ENCODE data around the gene ZDHHC7. TPM values are rescaled to one million over a fixed set of nuclear protein-coding genes. Genes with fewer than 3 reads are reported as not detected.
"Not testable (repeated sequence)": the region's sequence is repeated elsewhere in the genome, so short reads cannot be mapped to it uniquely, and the experiment has no call there.

ZDHHC7 gene
- total RNA-seq, 1 experiment from 2014 or later, result 49.1 TPM

DNA sequence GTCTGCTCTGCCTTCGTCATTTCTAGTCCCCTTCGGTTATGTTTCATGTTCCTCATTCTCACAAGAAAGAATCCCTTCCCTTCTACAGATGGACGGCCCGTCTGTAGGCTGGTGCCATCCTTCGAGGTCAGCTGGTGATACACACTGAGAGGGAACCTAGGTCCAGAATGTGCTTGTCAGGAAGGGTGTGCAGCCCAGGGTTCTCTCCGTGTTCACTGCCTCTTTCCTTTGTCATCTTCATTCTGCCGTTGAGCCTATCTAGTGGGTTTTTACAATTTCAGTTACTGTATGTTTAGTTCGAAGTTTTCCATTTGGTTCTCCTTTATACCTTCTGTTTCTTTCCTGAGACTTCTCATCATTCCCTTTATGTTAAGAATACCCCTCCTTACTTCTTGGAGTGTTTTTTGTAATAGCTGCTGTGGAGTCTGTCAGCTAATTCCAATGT, 35.2 kb upstream of the ZDHHC7 start:
- DNase-seq (ENCODE audit: low read depth, low spot score), result no peak

DNA sequence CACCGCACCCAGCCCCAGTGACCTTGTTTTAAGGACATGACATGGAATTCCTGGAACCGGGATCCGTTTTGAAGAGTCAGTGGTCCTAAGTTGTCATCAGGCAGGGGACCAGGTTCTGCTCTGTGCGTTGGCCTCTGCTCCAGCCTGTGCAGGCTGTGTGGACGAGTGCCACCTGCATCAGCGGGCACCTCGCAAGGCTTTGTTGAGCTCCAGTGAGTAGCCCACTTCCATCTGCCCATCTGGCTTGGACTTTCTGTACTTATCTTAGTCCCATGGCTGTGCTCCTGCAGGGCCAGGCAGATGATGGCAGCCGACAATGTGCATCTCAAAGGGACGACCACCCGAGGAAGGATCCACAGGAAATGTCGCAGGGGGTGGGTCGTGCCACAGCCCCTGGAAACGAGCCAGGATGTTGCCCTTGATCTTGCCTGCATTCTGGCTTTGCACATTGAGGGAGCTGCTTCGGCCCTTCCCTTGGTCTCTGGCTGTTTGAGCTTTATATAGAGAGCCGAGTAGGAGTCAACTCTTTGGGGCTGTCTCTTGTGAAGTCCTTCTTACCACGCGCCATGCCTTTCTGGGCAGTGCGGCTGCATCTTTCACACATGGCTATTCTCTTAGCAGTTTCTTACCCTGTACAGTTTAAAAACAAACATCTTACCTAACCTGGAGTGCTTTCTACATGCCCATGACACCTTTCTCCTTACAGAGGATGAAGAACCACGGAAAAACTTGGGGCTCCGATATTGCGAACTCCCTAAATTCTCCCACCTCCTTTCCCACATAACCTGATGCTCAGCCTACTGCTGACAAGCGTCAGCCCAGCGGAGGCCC, 34.5 kb upstream of the ZDHHC7 start:
- in situ Hi-C loops (cut with HindIII; ENCODE audit: low pct_unique_long_range_greater_than_20kb, low sequenced_read_pairs), result no loop called here
- DNase-seq (ENCODE audit: low read depth, low spot score), result no peak

More for the DNA sequence above, 35.2 kb upstream of the ZDHHC7 start:
- in situ Hi-C loops (cut with HindIII; ENCODE audit: low pct_unique_long_range_greater_than_20kb, low sequenced_read_pairs), result no loop called here

- in situ Hi-C loops (cut with HindIII; ENCODE audit: low pct_unique_long_range_greater_than_20kb, low sequenced_read_pairs), result no loop called here
- no peak for DNase-seq (ENCODE audit: low read depth, low spot score)
Observed at GRCh38 chr16:85045077-85045476, 33.7 kb upstream of the ZDHHC7 start.

DNA sequence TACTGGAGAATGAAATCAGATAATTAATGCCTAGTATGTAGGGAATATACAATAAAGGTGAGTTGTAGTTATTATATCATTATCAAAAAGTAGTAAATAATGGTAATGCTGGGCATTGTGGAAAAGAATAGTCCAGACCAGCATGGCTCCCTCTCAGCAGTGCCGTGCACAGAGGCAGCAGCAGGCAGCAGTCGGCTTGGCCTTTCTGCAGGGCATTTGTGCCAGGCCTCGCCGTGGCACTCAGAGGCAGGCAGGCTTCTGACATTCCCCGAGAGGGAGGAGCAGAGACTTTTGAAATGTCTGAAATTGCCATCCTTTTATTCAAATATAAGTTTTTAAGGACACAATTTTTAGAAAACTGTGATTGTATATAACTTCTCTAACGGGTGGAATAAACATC, 31.3 kb upstream of the ZDHHC7 start:
- no peak for DNase-seq (ENCODE audit: low read depth, low spot score)
- in situ Hi-C loops (cut with HindIII; ENCODE audit: low pct_unique_long_range_greater_than_20kb, low sequenced_read_pairs), result no loop called here

DNA sequence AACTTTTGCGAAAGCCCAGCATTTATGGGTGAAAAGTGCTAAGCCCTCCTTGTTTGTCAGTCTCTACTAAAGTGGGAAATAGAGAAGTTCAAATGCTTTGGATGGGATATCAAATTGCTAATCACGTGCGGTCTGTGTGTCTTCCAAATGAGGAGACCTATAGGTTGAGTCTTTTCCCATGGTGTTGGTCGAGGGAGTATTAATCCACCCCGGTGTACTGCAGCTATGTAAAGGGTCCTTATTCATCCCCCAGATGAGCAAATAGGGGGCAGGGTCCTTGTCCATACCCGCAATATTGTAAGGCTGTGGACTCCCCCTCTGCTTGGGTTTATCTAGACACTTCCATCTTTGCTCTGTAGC, 30.8 kb upstream of the ZDHHC7 start:
- no peak for DNase-seq (ENCODE audit: low read depth, low spot score)
- in situ Hi-C loops (cut with HindIII; ENCODE audit: low pct_unique_long_range_greater_than_20kb, low sequenced_read_pairs), result no loop called here

- DNase-seq (ENCODE audit: low read depth, low spot score), result no peak
- in situ Hi-C loops (cut with HindIII; ENCODE audit: low pct_unique_long_range_greater_than_20kb, low sequenced_read_pairs), result no loop called here
Observed at GRCh38 chr16:85041219-85042166, 30.2 kb upstream of the ZDHHC7 start.

- in situ Hi-C loops (cut with HindIII; ENCODE audit: low pct_unique_long_range_greater_than_20kb, low sequenced_read_pairs), result no loop called here
- no peak for DNase-seq (ENCODE audit: low read depth, low spot score)
Observed at GRCh38 chr16:85040685-85041084, 29.4 kb upstream of the ZDHHC7 start.

- in situ Hi-C loops (cut with HindIII; ENCODE audit: low pct_unique_long_range_greater_than_20kb, low sequenced_read_pairs), result no loop called here
- no peak for DNase-seq (ENCODE audit: low read depth, low spot score)
Observed at GRCh38 chr16:85037721-85038120, 26.4 kb upstream of the ZDHHC7 start.

DNA sequence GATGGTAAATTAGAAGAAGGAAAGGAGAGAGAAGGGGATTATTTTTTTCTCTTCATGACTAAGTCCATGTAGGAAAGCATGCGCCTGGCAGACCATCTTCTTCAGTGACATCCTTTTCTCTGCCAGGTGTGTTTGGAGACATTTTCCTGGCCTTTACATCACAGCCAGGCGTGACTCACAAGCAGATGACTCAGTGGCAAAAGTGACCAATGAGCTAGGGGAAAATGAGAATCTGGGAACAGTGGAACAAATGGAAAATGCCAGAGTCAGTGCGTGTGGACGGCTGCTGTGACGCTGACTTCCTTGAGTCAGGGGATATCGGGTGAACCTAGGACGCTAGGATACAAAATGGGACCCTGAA, 25.7 kb upstream of the ZDHHC7 start:
- DNase-seq (ENCODE audit: low read depth, low spot score), result no peak

DNA sequence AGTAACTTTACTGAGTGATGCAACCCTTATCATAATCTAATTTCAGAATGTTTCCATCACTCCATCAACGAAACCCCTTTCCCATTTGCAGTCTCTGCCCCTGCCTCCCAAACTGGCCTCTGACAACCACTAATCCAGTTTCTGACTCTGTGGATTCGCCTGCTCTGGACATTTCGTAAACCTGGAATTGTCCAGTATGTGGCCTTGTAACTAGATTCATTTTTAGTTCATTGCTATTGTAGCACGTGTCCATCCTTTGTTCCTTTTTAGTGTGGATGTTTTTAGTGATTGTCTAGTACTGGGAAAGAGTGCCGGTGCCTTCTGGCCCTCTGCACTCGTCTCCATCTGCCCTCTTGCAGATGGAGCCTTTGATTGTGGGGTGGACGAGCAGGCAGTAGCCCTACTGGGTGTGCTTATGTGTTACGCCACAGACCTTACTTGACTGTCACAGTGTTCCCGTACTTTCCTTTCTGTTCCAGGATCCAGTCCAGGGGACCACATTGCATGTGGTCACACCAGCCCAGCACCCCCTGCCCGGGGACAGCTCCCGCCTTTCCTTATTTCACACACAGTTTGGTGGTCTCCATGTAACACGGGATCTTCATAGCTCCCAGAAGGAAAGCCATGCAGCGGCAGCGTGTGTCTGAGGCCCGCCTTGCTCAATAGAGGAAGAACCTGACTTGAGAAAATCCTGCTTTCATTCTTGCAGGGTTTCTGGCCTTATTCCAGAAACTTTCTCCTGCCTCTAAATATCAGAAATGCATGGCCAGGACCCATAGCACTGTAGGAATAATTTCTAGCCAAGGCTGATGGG, 25.1 kb upstream of the ZDHHC7 start:
- in situ Hi-C loops (cut with HindIII; ENCODE audit: low pct_unique_long_range_greater_than_20kb, low sequenced_read_pairs), result no loop called here
- DNase-seq (ENCODE audit: low read depth, low spot score), result no peak

More for the DNA sequence above, 25.7 kb upstream of the ZDHHC7 start:
- in situ Hi-C loops (cut with HindIII; ENCODE audit: low pct_unique_long_range_greater_than_20kb, low sequenced_read_pairs), result no loop called here

- DNase-seq (ENCODE audit: low read depth, low spot score), result no peak
Observed at GRCh38 chr16:85034591-85035433, 23.5 kb upstream of the ZDHHC7 start.

DNA sequence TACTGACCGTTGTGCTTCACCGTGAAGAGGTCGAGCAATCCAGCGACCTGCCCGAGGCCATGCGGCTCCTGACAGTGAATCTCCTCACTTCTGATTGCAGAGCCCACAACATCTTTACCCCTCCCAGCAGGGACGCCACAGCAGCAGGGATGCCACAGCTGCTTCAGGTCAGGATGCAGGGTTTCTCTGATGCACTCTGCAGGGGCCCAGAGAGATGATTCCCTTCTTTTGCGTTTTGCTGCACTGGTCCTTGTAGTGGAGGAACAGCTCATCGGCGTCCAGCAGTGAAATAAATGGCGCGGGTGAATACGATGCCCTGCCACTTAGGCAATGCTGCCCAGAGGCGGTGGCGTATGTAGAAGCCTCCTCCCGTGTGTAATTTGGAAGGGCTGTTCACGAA, 21.8 kb upstream of the ZDHHC7 start:
- in situ Hi-C loops (cut with HindIII; ENCODE audit: low pct_unique_long_range_greater_than_20kb, low sequenced_read_pairs), result no loop called here
- DNase-seq (ENCODE audit: low read depth, low spot score), result no peak

More at GRCh38 chr16:85034591-85035433, 23.5 kb upstream of the ZDHHC7 start:
- in situ Hi-C loops (cut with HindIII; ENCODE audit: low pct_unique_long_range_greater_than_20kb, low sequenced_read_pairs), result no loop called here

DNA sequence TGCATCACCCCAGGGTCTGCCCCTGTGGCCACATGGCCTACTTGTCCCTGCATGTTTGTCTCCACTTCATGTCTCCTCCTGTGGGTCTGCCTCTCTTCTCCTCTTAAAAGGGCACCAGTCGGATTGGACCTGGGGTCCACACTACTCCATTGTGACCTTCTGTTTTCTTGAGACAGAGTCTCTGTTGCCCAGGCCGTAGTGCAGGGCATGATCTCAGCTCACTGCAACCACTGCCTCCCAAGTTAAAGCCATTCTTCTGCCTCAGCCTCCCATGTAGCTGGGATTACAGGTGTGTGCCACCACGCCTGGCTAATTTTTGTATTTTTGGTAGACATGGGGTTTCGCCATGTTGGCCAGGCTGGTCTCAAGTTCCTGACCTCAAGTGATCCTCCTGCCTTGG, 20.9 kb upstream of the ZDHHC7 start:
- in situ Hi-C loops (cut with HindIII; ENCODE audit: low pct_unique_long_range_greater_than_20kb, low sequenced_read_pairs), result not testable (repeated sequence)

GRCh38 chr16:85031451-85031850, 20.1 kb upstream of the ZDHHC7 start:
- in situ Hi-C loops (cut with HindIII; ENCODE audit: low pct_unique_long_range_greater_than_20kb, low sequenced_read_pairs), result no loop called here
- DNase-seq (ENCODE audit: low read depth, low spot score), result no peak

More for the DNA sequence above, 20.9 kb upstream of the ZDHHC7 start:
- DNase-seq (ENCODE audit: low read depth, low spot score), result not testable (repeated sequence)

- no peak for DNase-seq (ENCODE audit: low read depth, low spot score)
- in situ Hi-C loops (cut with HindIII; ENCODE audit: low pct_unique_long_range_greater_than_20kb, low sequenced_read_pairs), result no loop called here
Observed at GRCh38 chr16:85029981-85030401, 18.7 kb upstream of the ZDHHC7 start.

GRCh38 chr16:85029408-85029784, 18.1 kb upstream of the ZDHHC7 start:
- DNase-seq (ENCODE audit: low read depth, low spot score), result no peak

More at GRCh38 chr16:85029408-85029784, 18.1 kb upstream of the ZDHHC7 start:
- in situ Hi-C loops (cut with HindIII; ENCODE audit: low pct_unique_long_range_greater_than_20kb, low sequenced_read_pairs), result no loop called here

Data from SK-MEL-5 (cell line).